HG02798 (cell line): Measurements from ENCODE around the gene HMBS.
A peak's percentile ranks its signal among the peaks of the same experiment; 100 is the strongest.

Experiments used
- ATAC-seq: cut with Tn5 transposase; IDR thresholded peaks from one replicate; pipeline ENCODE4 v1.9.1; 2021; ENCODE audit warnings: mild to moderate bottlenecking; ENCODE audit not compliant: unreplicated experiment, poor library complexity

The HMBS gene

GRCh38 chr11:119065369-119065768 lies 19.3 kb upstream of the HMBS start:
- ATAC-seq, result no peak

GRCh38 chr11:119067371-119068222 lies 17.1 kb upstream of the HMBS start, which contains the start of gene VPS11:
VPS11 (plus strand) TSS chr11:119067818; CDS start chr11:119067824, 6 bp downstream.
- ATAC-seq, result peak; percentile 97

GRCh38 chr11:119077839-119078238 lies 6.8 kb upstream of the HMBS start:
- ATAC-seq, result no peak

- ATAC-seq, result no peak
These were observed 5.8 kb upstream of the HMBS start for GRCh38 chr11:119078675-119079420.

- ATAC-seq, result no peak
These were observed 2.9 kb upstream of the HMBS start for GRCh38 chr11:119081682-119082260.

- peak; percentile 19 for ATAC-seq
These were observed 761 bp downstream of the HMBS start for GRCh38 chr11:119085437-119085847.

- ATAC-seq, result no peak
These were observed 2.4 kb downstream of the HMBS start for GRCh38 chr11:119087123-119087522.

- ATAC-seq, result no peak
These were observed 3.1 kb downstream of the HMBS start for GRCh38 chr11:119087747-119088241.

GRCh38 chr11:119088406-119088805 lies 3.7 kb downstream of the HMBS start:
- no peak for ATAC-seq

- ATAC-seq, result no peak
These were observed 4.6 kb downstream of the HMBS start for GRCh38 chr11:119089319-119089718.

- no peak for ATAC-seq
These were observed 6.5 kb downstream of the HMBS start for GRCh38 chr11:119091178-119091577.

- no peak for ATAC-seq
These were observed 7.5 kb downstream of the HMBS start for GRCh38 chr11:119091966-119092879.

- no peak for ATAC-seq
These were observed 8.5 kb downstream of the HMBS start for GRCh38 chr11:119092880-119093842.

- ATAC-seq, result peak; percentile 7
These were observed 9.5 kb downstream of the HMBS start for GRCh38 chr11:119093942-119094815.

- ATAC-seq, result peak; percentile 38
These were observed 10.1 kb downstream of the HMBS start for GRCh38 chr11:119094816-119095065.

GRCh38 chr11:119095066-119095880 lies 10.6 kb downstream of the HMBS start:
- peak; percentile 87 for ATAC-seq

GRCh38 chr11:119099711-119100110 lies 15.0 kb downstream of the HMBS start:
- ATAC-seq, result no peak
